OCI-LY1 (cell line): ENCODE data around the gene SLIT3.

ENCODE experiments used
- H2AFZ ChIP-seq: fragments of 200-600 bp; sonication (generic), shearing (Covaris generic); 2 replicates; pipeline ENCODE4 v1.6.0; 2014; ENCODE audit warnings: antibody characterized with exemption, mild to moderate bottlenecking, low read length
- H3F3A ChIP-seq: fragments of 200-600 bp; sonication (generic), shearing (Covaris generic); 2 replicates; pipeline ENCODE4 v1.6.0; 2014; ENCODE audit warnings: mild to moderate bottlenecking, antibody characterized with exemption, low read length, moderate library complexity; ENCODE audit not compliant: insufficient read depth
- H3K27ac ChIP-seq: fragments of 200-600 bp; sonication (generic); 2 replicates; pipeline ENCODE4 v1.5.1; 2014; ENCODE audit warnings: low read length, mixed run types, mild to moderate bottlenecking, low read depth; ENCODE audit not compliant: poor library complexity, severe bottlenecking
- H3K27me3 ChIP-seq: fragments of 200-600 bp; sonication (generic); 2 replicates; pipeline ENCODE4 v1.6.0; 2014; ENCODE audit warnings: antibody characterized with exemption, mild to moderate bottlenecking, low read length, moderate library complexity; ENCODE audit not compliant: insufficient read depth
- H3K36me3 ChIP-seq: fragments of 200-600 bp; sonication (generic); 2 replicates; pipeline ENCODE4 v1.6.1; 2014; ENCODE audit warnings: mild to moderate bottlenecking, antibody characterized with exemption, low read length, moderate library complexity, mixed read lengths; ENCODE audit not compliant: insufficient read depth
- H3K4me1 ChIP-seq: fragments of 200-600 bp; sonication (generic); 2 replicates; pipeline ENCODE4 v1.5.1; 2014; ENCODE audit warnings: mild to moderate bottlenecking, low read length, moderate library complexity; ENCODE audit not compliant: insufficient read depth, severe bottlenecking
- H3K4me2 ChIP-seq: fragments of 200-600 bp; sonication (generic), shearing (Covaris generic); 2 replicates; pipeline ENCODE4 v1.6.1; 2014; ENCODE audit warnings: low read length
- H3K4me3 ChIP-seq: fragments of 200-600 bp; sonication (generic); 2 replicates; pipeline ENCODE4 v1.5.1; 2014; ENCODE audit warnings: low read length, low read depth, mild to moderate bottlenecking, mixed read lengths; ENCODE audit not compliant: poor library complexity, severe bottlenecking
- H3K79me2 ChIP-seq: fragments of 200-600 bp; shearing (Covaris generic); 2 replicates; pipeline ENCODE4 v1.6.1; 2016; ENCODE audit warnings: mixed run types, low read length, mixed read lengths; ENCODE audit not compliant: insufficient read depth
- H3K9ac ChIP-seq: fragments of 200-600 bp; sonication (generic), shearing (Covaris generic); 2 replicates; pipeline ENCODE4 v1.6.1; 2014; ENCODE audit warnings: mild to moderate bottlenecking, low read length, mixed read lengths
- H3K9me2 ChIP-seq: fragments of 200-600 bp; sonication (generic), shearing (Covaris generic); 2 replicates; pipeline ENCODE4 v1.6.1; 2014; ENCODE audit warnings: low read depth, mild to moderate bottlenecking, low read length, mixed read lengths
- H3K9me3 ChIP-seq: fragments of 200-600 bp; shearing (Covaris generic); 2 replicates; pipeline ENCODE4 v1.6.1; 2014; ENCODE audit warnings: low read length, mixed read lengths
- H4K20me1 ChIP-seq: fragments of 200-600 bp; sonication (generic), shearing (Covaris generic); 2 replicates; pipeline ENCODE4 v1.6.0; 2016; ENCODE audit warnings: mild to moderate bottlenecking, low read length; ENCODE audit not compliant: insufficient read depth
- CTCF ChIP-seq: fragments of 200-600 bp; sonication (generic), shearing (Covaris generic); IDR thresholded peaks from 2 replicates; pipeline ENCODE4 v1.5.1; 2017; ENCODE audit warnings: mild to moderate bottlenecking, antibody characterized with exemption, low read length, moderate library complexity, mixed read lengths
- EZH2 ChIP-seq: fragments of 200-600 bp; sonication (generic), shearing (Covaris generic); IDR thresholded peaks from 2 replicates; pipeline ENCODE4 v1.8.0; 2017; ENCODE audit warnings: borderline replicate concordance, mixed run types, mild to moderate bottlenecking, antibody characterized with exemption, low read length, moderate library complexity, mixed read lengths

The SLIT3 gene

GRCh38 chr5:169333518-169333917 lies 32.6 kb upstream of the SLIT3 start:
- Histone ChIP-seq H3K4me3 (no peak overlapping the region), H3K9me3 (no peaks in the 10 kb centered on the region), H3K27me3 (no peaks in the 10 kb centered on the region), H3F3A (no peaks in the 10 kb centered on the region), H3K9ac (no peak overlapping the region), H3K79me2 (no peaks in the 10 kb centered on the region), H2AFZ (no peak overlapping the region), H3K36me3 (no peaks in the 10 kb centered on the region), H3K4me2 (no peak overlapping the region), H3K27ac (no peak overlapping the region), H3K9me2 (no peaks in the 10 kb centered on the region), H4K20me1 (no peaks in the 10 kb centered on the region), H3K4me1 (no peaks in the 10 kb centered on the region)
- TF ChIP-seq CTCF (no peak), EZH2 (no peak)

GRCh38 chr5:169331292-169331852 lies 30.4 kb upstream of the SLIT3 start:
- Histone ChIP-seq H2AFZ (no peak overlapping the region), H3K4me2 (no peak overlapping the region), H3K27ac (no peak overlapping the region), H3K79me2 (no peaks in the 10 kb centered on the region), H3K27me3 (no peaks in the 10 kb centered on the region), H3K36me3 (no peaks in the 10 kb centered on the region), H3K9ac (no peak overlapping the region), H3F3A (no peaks in the 10 kb centered on the region), H4K20me1 (no peaks in the 10 kb centered on the region), H3K4me1 (no peaks in the 10 kb centered on the region), H3K9me3 (no peaks in the 10 kb centered on the region), H3K4me3 (no peak overlapping the region), H3K9me2 (no peaks in the 10 kb centered on the region)
- TF ChIP-seq CTCF (no peak), EZH2 (no peak)

DNA sequence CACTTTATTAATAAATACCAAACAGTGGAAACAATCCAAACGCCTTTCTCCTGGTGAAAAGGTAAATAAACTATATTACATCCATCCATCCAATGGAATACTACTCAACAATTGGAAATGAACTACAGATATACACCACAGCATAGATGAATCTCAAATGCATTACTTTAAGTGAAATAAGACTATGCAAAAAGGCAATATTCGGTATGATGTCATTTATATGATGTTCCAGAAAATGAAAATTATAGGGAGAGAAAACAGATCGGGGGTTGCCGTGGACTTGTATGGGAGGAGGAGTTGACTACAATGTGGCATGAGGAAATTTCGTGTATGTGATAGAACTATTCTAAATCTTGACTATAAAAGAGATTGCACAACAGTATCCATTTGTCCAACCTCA lies 27.5 kb upstream of the SLIT3 start:
- H3K9ac ChIP-seq = no peak overlapping the region
- no peaks in the 10 kb centered on the region for H3K4me1 ChIP-seq
- no peaks in the 10 kb centered on the region for H3K79me2 ChIP-seq
- H3K4me2 ChIP-seq = no peak overlapping the region
- H3K9me2 ChIP-seq = no peaks in the 10 kb centered on the region
- H3K27me3 ChIP-seq = no peaks in the 10 kb centered on the region
- TF ChIP-seq EZH2 (no peak), CTCF (no peak)
- no peaks in the 10 kb centered on the region for H3K36me3 ChIP-seq
- H4K20me1 ChIP-seq = no peaks in the 10 kb centered on the region
- H2AFZ ChIP-seq = no peak overlapping the region
- H3K4me3 ChIP-seq = no peak overlapping the region
- no peak overlapping the region for H3K27ac ChIP-seq
- no peaks in the 10 kb centered on the region for H3K9me3 ChIP-seq
- no peaks in the 10 kb centered on the region for H3F3A ChIP-seq
